NCI-H2029 treated with DMSO at 0.1 percent for 48 hours (cell line): ENCODE data around the gene SYNJ2.

ENCODE experiments used
- DNase-seq: peaks from one replicate; lab custom pipeline; 2025; lab: John Stamatoyannopoulos, UW

SYNJ2 gene

DNA sequence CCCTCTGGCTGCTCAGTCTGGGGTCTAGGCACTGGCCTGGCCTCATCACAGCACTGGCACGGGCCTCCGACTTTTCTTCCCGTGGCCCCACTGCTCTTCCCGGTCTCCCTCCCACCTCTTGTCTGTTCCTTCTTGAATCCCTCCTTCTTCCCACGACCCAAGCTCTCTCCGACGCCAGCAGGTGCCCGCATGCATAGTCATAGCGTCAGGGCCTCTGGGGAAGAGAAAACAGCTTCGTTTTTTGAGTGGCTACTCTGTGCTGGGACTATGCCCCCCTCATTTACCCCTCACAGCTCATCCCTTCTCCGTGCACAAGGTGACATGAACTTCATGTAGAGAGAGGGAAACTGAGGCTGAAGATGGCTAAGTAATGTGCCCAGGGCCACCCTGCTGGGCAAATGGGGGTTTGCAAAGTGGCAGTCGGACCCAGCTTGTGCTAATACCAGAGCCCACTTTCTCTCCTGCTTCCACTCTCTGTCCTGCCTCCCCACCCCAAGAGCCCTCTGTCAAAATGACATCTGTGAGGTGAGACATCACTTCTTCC is 59.2 kb downstream of the SYNJ2 start:
- no peak for DNase-seq

DNA sequence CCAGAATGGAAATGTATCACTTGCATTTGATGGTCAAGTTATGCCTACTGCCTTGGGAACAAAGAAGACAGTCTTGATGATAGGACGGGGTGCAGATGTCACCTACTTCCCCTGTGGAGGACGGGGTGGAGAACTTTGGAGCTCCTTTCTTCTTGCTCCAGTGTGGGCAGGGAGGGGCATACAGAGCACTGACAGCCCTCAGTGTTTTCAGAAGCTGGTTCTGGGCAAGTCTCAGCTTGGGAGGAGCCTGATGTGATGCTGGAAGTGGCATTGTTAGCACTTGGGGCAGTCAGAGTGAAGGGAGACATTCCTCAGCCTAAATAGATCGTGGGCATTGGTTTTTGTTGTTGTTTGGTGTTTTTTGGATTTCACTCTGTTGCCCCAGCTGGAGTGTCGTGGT is 59.7 kb downstream of the SYNJ2 start:
- DNase-seq = no peak

DNA sequence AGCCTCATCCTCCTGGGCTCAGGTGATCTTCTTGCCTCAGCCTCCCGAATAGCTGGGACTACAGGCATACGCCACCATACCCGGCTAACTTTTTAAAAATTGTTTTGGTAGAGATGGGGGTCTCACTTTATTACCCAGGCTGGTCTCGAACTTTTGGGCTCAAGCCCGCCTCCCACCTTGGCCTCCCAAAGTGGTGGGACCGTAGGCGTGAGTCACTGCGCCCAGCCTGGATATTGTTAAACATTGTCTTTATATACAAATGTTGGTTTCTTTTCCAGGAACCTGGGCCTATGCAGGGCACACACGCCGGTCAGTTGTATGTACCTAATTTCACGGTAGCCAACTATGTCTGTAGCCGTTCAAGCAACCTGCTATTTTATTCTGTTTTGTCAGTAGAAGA is 60.1 kb downstream of the SYNJ2 start:
- no peak for DNase-seq

DNA sequence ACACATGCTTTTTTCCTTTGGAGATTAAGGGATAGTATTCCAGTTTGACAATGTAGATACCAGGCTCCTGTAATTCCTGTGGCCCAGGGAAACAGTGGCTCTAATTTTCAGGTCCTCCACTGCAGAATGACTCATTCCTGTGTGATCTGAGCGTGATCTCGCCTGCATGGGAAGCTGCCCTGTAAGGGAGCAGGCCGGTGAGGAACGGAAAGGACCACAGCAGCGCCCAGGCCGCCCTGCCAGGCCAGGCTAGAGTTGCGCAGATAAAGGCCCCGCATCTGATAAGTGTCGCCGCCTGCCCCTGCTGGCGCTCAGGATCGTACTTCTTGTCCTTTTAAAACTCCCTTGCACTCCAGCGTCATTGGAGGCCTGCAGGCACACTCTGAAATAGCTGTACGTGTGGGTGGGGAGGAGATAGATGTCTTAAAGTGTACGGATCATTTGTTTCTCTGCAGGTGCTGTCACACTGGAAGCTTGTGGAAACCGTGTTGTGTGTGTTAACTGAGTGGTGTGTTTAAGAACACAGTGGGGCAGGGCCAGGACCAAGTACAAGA is 60.7 kb downstream of the SYNJ2 start:
- DNase-seq = no peak

DNA sequence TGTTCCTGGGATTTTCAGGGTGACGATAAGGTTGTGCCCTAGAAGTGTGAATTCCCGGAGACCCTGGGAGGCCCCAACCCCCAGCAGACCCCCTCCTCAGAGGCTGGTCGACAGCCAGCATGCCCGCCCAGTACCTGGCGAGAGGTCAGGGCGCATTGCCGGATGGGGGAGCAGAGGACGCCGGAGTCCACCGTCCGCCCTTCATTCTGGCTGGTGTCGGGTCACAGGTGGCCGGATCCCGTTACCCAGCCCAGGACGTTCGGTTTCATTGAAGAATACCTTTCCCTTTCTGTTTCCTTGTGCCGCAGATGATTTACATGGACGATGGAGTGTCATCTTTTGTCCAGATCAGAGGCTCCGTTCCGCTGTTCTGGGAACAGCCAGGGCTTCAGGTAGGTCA is 61.3 kb downstream of the SYNJ2 start:
- DNase-seq = no peak

DNA sequence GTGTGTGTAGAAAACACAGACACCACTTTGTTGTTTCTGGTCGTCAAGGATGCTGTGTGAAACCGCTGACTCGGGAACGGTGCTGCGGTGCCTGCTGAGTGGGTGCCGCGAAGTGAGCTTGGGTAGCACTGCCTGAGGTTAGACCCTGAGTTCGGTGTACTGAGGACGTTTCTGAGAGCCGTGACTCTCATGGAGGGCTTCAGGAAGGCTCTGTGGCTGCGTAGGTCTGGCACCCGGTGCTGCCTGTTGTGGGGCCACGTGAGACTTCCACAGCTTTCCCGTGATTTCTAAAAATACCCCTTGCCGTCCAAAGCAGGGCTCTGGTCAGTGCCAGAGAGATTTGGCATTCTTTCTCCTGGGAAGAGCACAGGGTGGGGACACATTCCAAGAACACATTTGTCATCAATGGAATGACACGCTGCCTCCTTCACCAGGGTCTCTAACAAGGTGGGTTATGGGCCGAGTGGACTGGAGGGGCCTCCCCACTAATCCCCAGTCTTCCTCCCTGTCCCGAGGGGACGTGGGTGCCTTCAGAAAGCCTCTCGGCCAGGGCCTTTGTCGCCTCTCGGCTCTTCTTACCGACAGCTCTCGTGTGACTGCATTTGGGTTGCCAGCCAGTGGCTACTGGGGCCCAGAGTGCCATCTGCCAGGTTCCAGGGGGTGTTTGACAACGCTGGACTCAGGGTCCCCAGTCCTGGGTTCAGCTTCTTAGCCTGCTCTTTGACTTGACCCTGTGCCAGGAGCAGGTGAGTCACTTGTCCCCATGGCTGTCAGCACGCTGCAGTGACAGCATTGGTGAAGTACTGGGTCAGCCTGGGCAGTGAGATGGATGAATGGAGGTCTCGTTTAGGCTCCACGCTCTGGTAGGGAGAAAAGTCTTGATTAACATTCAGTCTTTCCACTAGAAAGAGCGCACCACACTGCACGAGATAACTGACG is 62.2 kb downstream of the SYNJ2 start:
- DNase-seq = no peak

DNA sequence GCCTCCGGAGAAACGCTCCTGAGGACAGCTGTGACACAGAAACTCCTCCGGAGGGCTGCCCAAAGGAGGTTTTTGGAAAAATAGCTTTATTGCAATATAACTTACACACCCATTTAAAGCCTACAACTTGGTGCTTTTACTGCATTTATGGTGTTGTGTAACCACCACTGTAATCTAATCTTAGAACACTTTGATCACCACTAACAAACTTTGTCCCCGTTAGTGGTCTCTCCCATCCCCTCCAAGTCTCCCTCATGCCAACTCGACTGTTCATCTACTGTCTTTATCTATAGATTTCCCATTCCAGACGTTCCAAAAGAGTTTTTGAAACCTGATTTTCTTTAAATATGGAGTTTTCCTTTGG is 62.8 kb downstream of the SYNJ2 start:
- no peak for DNase-seq

DNA sequence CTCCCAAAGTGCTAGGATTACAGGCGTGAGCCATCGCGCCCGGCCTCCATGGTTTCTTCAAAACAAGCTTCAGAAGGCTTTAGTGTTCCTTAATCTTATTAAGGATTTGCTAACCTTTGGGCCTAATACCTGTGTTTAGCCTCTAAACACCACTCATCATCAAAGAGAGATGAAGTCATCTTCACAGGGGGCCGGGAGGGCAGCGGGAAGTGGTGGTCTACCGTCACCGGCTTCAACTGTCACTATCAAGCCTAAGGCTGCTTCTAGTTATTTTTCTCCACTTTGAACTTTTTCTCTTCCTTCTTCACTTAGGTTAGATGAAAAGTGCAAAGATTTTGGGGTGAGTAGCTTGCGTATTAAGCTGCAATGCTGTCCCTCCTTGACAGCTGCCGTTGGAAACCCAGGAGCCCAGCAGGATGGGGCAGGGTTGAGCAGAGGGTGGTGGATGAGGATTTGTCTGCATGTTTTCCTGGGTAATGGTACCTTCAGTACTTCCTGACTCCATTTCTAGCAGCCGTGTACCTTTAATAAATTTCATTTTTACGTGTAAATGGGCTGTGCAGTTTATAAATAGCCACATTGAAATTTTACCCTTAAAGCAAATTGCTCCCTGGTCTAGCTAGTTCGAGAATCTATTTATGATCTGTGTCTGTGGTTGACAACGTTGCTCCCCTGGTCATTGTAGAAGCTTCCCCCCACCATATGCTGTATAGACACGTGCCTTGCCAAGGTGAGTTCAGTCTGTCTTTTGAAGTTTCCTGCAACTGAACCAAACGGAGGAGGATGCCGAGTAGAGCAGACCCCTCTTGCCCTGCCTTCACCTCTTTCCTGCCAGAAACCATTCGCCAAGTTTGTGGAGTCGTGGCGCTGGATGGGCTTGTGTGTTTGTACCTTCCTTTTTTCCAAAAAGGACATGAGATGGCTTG is 64.8 kb downstream of the SYNJ2 start:
- no peak for DNase-seq

DNA sequence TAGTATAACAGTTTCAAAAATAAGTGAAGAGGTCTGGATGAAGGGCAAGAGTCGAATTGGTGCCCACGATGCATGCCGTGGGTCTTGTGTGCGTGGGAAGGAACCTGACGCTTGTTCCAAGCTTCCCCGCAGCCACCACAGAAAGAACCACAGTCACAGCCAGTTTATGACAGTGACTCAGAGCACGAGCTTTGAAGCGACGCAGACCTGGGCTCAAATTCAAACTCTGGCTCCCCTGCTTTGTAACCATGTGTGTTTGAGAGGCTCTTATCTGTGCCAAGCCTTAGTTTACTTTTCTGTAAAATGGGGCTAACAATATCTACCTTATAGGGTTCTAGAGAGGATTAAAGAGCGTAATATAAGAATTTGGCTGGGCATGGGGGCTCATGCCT is 65.5 kb downstream of the SYNJ2 start:
- no peak for DNase-seq

DNA sequence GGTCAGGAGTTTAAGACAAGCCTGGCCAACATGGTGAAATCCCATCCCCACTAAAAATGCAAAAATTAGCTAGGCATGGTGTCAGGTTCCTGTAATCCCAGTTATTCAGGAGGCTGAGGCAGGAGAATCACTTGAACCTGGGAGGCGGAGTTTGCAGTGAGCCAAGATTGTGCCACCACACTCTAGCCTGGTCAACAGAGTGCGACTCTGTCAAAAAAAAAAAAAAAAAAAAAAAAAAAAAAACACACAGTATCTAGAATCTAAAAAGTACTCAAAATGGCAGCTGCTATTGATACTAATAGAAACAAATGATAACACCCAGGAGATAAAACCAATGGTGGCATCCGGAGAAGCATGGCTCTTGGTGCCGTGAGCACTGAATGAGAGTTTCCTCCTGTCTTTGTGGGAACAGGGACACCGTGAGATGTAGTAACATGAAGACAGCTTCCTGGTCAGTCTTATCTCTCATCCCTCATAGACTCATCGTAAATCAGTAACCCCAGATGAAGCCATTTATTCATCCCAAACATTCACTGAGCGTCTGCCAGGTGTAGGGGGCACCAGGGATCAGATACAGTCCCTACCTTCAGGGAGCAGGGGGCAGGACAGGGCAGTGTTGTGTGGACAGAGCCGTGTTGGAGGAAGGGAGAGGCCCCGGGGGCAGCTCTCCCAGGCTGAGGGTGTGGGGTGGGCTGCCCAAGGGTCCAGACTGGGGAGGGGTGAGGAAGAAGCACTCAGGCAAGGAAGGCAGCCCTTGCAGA is 66.1 kb downstream of the SYNJ2 start:
- no peak for DNase-seq

DNA sequence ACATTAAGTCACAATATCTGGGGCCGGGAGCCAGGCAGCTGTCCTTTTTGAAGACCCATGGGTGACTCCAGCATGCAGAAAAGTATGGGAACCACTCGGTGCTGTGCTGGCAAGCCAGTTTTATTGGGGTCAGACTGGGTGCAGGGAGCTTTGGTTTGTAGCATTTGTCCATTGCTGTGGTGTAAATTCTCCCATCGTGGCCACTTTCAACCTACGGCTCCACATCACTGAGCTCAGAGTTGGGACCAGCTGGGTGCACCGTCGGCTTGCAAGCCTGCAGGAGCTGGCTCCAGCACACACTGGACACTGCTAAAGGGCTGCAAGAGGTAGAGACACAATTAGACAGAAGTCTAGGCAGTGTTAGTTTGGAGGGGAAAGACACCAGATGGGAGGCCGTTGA is 66.9 kb downstream of the SYNJ2 start:
- no peak for DNase-seq

DNA sequence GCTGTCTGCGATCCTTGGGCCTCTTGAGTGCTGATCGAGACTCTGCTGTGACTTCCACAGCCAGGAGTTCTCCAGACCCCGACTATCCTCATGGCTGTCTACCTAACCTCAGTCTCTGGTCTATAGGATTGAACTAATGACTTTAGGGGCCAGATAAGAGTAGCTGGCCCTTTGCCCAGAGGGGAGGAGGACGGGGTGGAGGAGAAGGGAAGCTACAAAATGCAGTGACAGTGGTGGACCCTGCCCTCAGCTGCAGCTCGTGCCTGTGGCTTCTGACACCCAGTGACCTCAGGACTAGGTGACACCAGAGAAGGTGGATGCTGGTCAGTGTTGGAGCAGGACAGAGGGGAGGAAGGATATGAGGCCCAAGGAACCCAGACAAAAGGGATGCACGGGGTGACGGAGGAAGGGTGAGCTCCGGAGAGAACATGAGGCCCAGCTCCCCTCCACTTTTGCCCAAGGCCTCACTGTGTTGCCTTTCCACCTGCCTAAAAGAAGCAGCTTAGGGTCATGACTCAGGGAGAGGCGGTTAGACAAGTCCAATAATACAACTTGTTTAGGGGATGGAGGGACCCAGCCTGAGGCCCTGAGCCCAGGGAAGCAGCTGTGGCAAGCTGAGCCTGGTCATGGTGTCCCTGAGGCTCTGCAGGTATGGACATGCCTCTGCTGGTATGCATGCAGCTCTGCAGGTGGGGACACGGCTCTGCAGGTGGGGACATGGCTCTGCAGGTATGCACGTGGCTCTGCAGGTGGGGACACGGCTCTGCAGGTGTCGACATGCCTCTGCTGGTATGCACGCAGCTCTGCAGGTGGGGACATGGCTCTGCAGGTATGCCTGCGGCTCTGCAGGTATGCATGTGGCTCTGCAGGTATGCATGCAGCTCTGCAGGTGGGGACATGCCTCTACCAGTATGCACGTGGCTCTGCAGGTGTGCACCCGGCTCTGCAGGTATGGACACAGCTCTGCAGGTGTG is 67.7 kb downstream of the SYNJ2 start:
- no peak for DNase-seq

DNA sequence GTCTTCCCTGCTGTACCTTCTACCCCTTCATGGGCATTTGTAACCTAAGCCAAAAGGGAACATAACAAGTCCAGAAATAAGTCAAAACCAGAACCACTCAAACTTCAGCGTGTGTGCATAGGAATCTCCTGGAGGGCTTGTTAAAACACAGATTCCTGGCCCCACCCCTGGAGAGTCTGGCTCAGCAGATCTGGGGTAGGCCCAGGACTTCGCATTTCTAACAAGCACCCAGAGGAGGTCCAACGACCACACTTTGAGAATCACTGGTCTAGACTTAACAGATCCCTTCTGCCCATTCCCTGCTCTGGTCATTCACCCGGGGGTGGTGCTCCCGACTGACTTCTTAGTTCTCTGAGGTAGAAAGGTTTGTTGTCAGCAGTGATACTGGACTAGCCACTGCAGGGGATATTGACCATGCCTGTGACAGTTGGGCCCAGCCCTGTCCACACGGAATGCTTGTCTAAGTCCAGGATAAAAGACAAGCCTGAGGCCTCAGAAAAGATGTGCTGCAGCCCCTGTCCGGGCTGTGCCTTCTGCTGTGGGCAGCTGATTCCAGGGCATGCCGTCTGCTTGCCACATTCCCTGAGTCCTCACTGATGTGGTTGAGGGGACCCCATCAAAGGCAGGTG is 68.6 kb downstream of the SYNJ2 start:
- DNase-seq = no peak

DNA sequence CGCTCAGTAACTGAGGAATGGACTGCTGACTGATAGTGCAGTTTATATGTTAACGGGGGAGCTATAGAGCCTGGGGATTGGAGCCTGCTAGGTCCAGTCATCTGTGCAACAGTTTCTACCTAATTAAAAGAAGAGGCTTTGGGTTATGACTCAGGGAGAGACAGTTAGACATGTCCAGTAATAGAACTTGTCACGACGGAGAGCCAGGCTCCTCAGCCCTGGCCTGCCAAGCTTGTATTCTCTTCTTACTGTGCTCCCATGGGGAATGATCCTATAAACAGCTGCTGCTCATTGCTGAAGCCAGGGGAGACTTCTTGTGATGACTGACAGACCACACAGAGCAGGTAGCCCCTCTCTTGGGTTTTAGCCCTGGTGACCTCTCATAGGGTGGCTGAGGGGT is 69.3 kb downstream of the SYNJ2 start:
- no peak for DNase-seq

DNA sequence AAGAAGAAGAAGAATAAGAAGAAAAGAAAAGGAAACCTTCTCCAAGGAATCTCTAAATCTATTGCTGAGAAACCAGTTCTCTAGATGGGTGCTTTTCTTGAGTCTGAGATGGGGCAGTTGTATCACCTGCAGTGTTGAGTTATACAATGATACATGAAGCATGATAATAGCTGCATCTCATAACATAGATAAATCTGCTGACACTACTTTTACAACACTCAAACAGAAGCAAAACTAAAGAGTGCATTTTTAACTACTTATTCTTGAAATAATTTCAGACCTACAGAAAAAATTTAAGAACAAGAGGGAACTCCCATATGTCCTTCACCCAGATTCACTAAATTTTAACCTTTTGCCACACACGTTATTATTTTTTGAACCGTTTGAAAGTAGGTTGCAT is 70.3 kb downstream of the SYNJ2 start:
- DNase-seq = no peak

DNA sequence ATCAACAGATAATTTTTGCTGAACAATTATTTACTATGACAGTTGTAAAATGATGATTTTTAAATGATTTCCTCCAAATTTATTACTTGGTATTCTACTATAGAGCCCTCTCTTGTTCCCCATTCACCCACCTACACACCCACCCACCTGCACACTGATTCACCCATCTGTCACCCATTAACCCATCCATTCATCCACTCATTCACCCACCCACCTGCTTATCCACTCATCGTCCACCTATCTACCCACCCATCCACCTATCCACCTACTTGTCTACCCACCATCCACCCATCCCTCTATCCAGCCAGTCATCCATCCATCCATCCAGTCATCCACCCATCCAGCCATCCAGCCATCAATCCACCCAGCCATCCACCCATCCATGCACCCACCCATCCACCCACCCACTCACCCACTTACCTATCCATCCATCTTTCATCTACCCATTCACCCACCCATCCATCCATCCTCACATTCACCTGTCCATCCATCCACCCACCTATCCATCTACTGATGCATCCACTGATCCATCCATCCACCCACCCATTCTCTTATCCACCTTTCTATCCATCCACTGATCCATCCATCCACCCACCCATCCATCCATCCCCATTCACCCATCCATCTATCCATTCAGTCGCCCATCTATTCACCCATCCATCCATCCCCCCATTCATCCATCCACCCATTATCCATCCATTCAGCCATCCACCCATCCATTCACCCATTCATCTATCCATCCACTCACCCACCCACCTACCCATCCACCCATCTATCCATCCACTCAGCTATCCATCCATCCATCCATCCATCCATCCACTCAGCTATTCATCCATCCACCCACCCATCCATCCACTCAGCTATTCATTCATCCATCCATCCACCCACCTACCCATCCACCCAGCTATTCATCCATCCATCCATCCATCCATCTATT is 72.0 kb downstream of the SYNJ2 start:
- no peak for DNase-seq

DNA sequence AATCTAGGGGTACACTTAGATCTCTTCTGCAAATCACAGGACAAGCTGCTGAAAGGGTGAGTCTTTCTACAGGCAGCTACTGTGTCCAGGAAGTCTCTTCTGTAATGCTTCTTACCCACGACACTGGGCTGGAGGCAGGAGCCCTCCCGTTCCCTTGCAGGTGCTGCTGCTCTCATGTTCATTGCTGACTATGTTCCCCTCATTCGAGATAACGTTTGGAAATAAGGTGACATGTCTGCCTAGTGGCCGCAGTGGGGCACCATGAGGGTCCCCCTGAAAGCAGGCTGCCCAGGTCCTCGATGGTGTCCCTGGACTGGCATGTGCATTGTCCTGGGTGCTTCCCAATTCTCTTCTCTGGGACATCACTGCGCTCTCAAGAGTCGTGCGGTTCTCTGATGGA is 74.7 kb downstream of the SYNJ2 start:
- no peak for DNase-seq

DNA sequence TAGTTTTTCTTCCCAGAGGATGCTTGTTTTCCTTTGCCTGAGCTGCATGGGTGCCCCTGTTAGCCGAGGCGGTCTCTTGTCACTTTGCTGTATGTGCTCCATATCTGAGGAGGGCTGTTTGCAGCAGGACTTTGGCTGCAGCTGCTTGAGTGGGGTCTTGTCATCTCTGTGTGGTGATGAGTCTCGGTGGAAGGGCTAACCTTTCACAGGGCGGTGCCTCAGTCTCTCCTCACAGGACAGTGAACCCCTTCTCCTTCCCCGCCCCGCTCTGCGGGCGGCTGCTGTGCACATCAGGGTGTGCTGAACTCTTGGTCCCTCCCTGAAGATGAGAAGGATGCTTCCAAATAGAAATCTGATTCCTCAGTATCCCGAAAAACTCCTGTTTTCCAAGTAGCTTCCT is 75.1 kb downstream of the SYNJ2 start:
- DNase-seq = no peak
